ENCODE data around the gene SLC6A4. TPM values are rescaled to one million over a fixed set of nuclear protein-coding genes. Genes with fewer than 3 reads are reported as not detected.

Gene SLC6A4
- total and polyA plus RNA-seq, 8 donors = 0.38 to 52.3 (median 1.4) TPM

DNA sequence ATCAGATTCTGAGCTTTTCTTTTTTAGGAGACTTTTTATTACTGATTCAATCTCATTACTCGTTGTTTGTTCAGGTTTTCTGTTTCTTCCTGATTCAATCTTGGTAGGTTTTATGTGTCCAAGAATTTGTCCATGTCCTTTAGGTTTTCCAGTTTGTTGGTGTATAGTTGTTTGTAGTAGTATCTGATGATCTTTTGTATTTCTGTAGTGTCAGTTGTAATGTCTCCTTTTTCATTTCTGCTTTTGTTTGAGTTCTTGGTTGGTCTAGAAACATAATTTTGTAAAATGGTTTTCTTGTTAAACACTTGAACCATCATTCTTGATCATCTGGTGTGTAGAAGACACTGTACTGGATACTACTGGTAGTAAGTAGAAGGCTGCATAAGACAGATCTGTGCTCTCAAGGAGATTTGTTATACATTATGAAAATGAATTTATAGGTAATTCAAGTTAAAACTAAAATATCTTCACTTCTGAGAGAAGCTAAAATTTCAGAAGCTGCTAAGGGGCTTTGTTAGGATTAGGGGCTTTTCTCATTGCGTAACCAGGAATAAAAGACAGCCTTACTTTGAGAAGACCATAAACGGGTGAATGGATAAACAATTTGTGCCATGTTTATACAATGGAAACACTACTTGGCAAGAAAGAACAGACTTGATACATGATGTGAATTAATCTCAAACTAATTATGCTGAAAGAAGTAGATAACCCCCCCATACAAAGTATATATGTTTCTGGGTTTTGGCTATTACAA lies 74.9 kb downstream of the SLC6A4 start:
- Histone ChIP-seq H3K27ac (no peak overlapping the region), H3K4me1 (peaks cover 0 to 5% of the 10 kb centered on the region in 2 donors), H3K9me3 (no peaks in the 10 kb centered on the region), H3K27me3 (no peaks in the 10 kb centered on the region), H3K4me3 (no peak overlapping the region), H3K36me3 (peaks cover 0 to 21% of the 10 kb centered on the region in 2 donors)
- TF ChIP-seq, protein P1, sequence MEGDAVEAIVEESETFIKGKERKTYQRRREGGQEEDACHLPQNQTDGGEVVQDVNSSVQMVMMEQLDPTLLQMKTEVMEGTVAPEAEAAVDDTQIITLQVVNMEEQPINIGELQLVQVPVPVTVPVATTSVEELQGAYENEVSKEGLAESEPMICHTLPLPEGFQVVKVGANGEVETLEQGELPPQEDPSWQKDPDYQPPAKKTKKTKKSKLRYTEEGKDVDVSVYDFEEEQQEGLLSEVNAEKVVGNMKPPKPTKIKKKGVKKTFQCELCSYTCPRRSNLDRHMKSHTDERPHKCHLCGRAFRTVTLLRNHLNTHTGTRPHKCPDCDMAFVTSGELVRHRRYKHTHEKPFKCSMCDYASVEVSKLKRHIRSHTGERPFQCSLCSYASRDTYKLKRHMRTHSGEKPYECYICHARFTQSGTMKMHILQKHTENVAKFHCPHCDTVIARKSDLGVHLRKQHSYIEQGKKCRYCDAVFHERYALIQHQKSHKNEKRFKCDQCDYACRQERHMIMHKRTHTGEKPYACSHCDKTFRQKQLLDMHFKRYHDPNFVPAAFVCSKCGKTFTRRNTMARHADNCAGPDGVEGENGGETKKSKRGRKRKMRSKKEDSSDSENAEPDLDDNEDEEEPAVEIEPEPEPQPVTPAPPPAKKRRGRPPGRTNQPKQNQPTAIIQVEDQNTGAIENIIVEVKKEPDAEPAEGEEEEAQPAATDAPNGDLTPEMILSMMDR (IDR thresholded peaks at IDR 0.05) = no peak
- intact Hi-C loops (cut with DNase I) = no loop called here
- ATAC-seq (no peak), DNase-seq (peak in 1 of 4 donors; percentile 1)

GRCh38 chr17:30158896-30159625 lies 76.4 kb downstream of the SLC6A4 start:
- Histone ChIP-seq H3K4me1 (peaks cover 0 to 5% of the 10 kb centered on the region in 2 donors), H3K27me3 (no peaks in the 10 kb centered on the region), H3K27ac (no peak overlapping the region), H3K36me3 (peaks cover 0 to 19% of the 10 kb centered on the region in 2 donors), H3K4me3 (no peak overlapping the region), H3K9me3 (no peaks in the 10 kb centered on the region)
- no peak for DNase-seq
- TF ChIP-seq, protein P1 (IDR thresholded peaks at IDR 0.05) = no peak
- no peak for ATAC-seq
- intact Hi-C loops (cut with DNase I) = no loop called here

DNA sequence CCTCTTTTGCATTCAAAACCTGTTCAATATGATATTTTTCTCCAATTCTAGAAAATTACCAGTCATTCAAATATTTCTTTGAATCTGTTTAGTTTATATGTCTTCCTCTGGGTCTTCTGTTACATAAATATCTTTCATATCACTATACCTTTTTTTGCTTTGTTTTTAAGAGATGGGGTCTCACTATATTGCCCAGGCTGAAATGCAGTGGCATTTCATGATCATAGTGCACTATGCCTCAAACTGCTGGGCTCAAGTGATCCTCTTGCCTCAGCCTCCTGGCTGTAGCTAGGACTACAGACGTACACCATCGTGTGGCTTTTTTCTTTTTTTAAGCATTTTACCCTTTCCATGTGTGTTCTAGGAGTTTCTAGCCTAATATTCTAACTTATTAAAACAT lies 80.1 kb downstream of the SLC6A4 start:
- TF ChIP-seq, protein P1 (IDR thresholded peaks at IDR 0.05) = no peak
- Histone ChIP-seq H3K4me1 (no peaks in the 10 kb centered on the region), H3K9me3 (no peaks in the 10 kb centered on the region), H3K27me3 (no peaks in the 10 kb centered on the region), H3K36me3 (peaks cover 0 to 24% of the 10 kb centered on the region in 2 donors), H3K27ac (no peak overlapping the region), H3K4me3 (no peak overlapping the region)
- intact Hi-C loops (cut with DNase I) = no loop called here
- ATAC-seq = no peak
- DNase-seq = no peak

- intact Hi-C loops (cut with DNase I) = no loop called here
- Histone ChIP-seq H3K27ac (no peak overlapping the region), H3K4me3 (no peak overlapping the region), H3K9me3 (no peaks in the 10 kb centered on the region), H3K36me3 (peaks cover 0 to 18% of the 10 kb centered on the region in 2 donors), H3K27me3 (no peaks in the 10 kb centered on the region), H3K4me1 (no peaks in the 10 kb centered on the region)
- TF ChIP-seq, protein P1 (IDR thresholded peaks at IDR 0.05) = no peak
- no peak for ATAC-seq
- no peak for DNase-seq
These were observed 82.0 kb downstream of the SLC6A4 start for GRCh38 chr17:30153463-30153862.

DNA sequence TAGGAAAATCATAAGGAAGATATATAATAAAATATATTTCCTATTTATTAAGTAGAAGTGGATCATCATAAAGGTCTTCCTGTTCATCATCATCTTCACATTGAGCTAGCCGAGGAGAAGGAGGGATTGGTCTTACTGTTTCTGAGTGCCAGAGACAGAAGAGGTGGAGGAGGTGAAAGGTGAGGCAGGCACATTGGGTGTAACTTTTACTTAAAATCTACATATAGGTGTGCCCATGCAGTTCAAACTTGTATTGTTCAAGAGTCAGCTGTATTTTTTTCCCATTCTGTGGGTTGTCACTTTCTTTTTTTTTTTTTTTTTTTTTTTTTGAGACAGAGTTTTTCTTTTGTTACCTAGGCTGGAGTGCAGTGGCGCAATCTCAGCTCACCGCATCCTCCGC lies 84.0 kb downstream of the SLC6A4 start:
- intact Hi-C loops (cut with DNase I) = no loop called here
- ATAC-seq (no peak), DNase-seq (no peak)
- no peaks in the 10 kb centered on the region for H3K9me3 ChIP-seq
- H3K36me3 ChIP-seq = peaks cover 0 to 18% of the 10 kb centered on the region in 2 donors
- no peak overlapping the region for H3K4me3 ChIP-seq
- no peaks in the 10 kb centered on the region for H3K4me1 ChIP-seq
- no peak overlapping the region for H3K27ac ChIP-seq
- TF ChIP-seq, protein P1 (IDR thresholded peaks at IDR 0.05) = no peak
- H3K27me3 ChIP-seq = no peaks in the 10 kb centered on the region
